Panc1 (cell line): Measurements from ENCODE around the gene SZT2. TPM values are rescaled to one million over a fixed set of nuclear protein-coding genes. Genes with fewer than 3 reads are reported as not detected.

Source experiments
- ATAC-seq: fragments of 200-7000 bp; cut with Tn5 transposase; 2 replicates; pipeline ENCODE4 v1.9.1; 2020; ENCODE audit warnings: mild to moderate bottlenecking, moderate library complexity
- BruUV-seq: library from RNA; stranded (reverse); fragments of 400-500 nt; replicated peaks from 2 replicates; lab custom pipeline; 2021; lab: Mats Ljungman, UMichigan
- CTCF ChIA-PET: fragments of 300-600 bp; sonication (Branson Sonifier 250); formaldehyde crosslinking; loops from one replicate; lab custom pipeline; 2022; ENCODE audit warnings: antibody characterized with exemption; lab: Charles Lee
- POLR2A ChIA-PET: fragments of 300-600 bp; sonication (Branson Sonifier 250); formaldehyde crosslinking; loops from one replicate; lab custom pipeline; 2022; ENCODE audit warnings: antibody characterized with exemption; lab: Charles Lee
- DNase-seq: peaks from one replicate; pipeline ENCODE4 v3.0.0-alpha.2; 2010; ENCODE audit warnings: low read depth, low spot score
- H3K27ac ChIP-seq: 2 replicates; pipeline ENCODE4 v1.5.1; 2011; ENCODE audit warnings: mild to moderate bottlenecking, low read length, inconsistent platforms
- H3K27me3 ChIP-seq: fragments of 200-500 bp; sonication (Bioruptor generic); 2 replicates; pipeline ENCODE4 v1.6.0; 2014; ENCODE audit warnings: low read length, inconsistent platforms; ENCODE audit not compliant: control insufficient read depth, insufficient read depth
- H3K36me3 ChIP-seq: fragments of 200-500 bp; sonication (Bioruptor generic); 2 replicates; pipeline ENCODE4 v1.5.1; 2014; ENCODE audit warnings: inconsistent platforms, mild to moderate bottlenecking, low read length, moderate library complexity; ENCODE audit not compliant: control insufficient read depth, insufficient read depth
- H3K4me1 ChIP-seq: 2 replicates; pipeline ENCODE4 v1.5.1; 2011; ENCODE audit warnings: inconsistent platforms, mild to moderate bottlenecking, low read length, moderate library complexity; ENCODE audit not compliant: control insufficient read depth, insufficient read depth
- H3K4me3 ChIP-seq, 2 experiments: 2 replicates each; pipeline ENCODE4 v1.5.1; 2011 to 2012; ENCODE audit warnings: low read depth in 2 of 2, low read length in 2 of 2, mild to moderate bottlenecking in 2 of 2, inconsistent platforms in 1 of 2, moderate library complexity in 1 of 2
- H3K9me3 ChIP-seq: fragments of 200-500 bp; sonication (Bioruptor generic); 2 replicates; pipeline ENCODE4 v1.5.1; 2014; ENCODE audit warnings: low read depth, mild to moderate bottlenecking, inconsistent platforms, low read length, moderate library complexity; ENCODE audit not compliant: control insufficient read depth, insufficient read depth
- POLR2AphosphoS5 ChIP-seq: IDR thresholded peaks from 2 replicates; pipeline ENCODE4 v1.6.1; 2012; ENCODE audit warnings: mild to moderate bottlenecking, low read depth, low read length, moderate library complexity
- SIN3A ChIP-seq: IDR thresholded peaks from 2 replicates; pipeline ENCODE4 v1.6.1; 2012; ENCODE audit warnings: low read depth, mild to moderate bottlenecking, low read length, moderate library complexity, borderline replicate concordance; ENCODE audit not compliant: insufficient read depth
- TCF7L2 ChIP-seq: IDR thresholded peaks from 2 replicates; pipeline ENCODE4 v1.6.1; 2011; ENCODE audit warnings: mild to moderate bottlenecking, low read depth, low read length, inconsistent platforms
- in situ Hi-C: cut with HindIII; loops from 2 replicates; pipeline ENCODE4 v1.10.0; 2016; ENCODE audit warnings: low sequenced_read_pairs, low pct_unique_long_range_greater_than_20kb
- intact Hi-C: fragments of 100-400 bp; cut with micrococcal nuclease; formaldehyde crosslinking; loops from one replicate; pipeline ENCODE4 v1.10.0; 2022; ENCODE audit not compliant: unreplicated experiment
- total RNA-seq: library from RNA; stranded (reverse); gene quantifications from one replicate; pipeline ENCODE4 v1.2.1, GENCODE V29; 2021; ENCODE audit not compliant: unreplicated experiment
- TF ChIP-seq, protein P1 (sequence below): fragments of 450-650 bp; IDR thresholded peaks from 2 replicates; pipeline ENCODE4 v1.5.1; 2017; ENCODE audit warnings: mild to moderate bottlenecking
- TF ChIP-seq, protein P2 (sequence below), 2 experiments: IDR thresholded peaks; 2 replicates each; pipeline ENCODE4 v1.6.1; 2011 to 2012; ENCODE audit warnings: low read depth in 2 of 2, control low read depth in 1 of 2, low read length in 1 of 2, mild to moderate bottlenecking in 1 of 2, moderate library complexity in 1 of 2; ENCODE audit not compliant: insufficient read depth in 1 of 2

SZT2 gene
- total RNA-seq, 1 experiment from 2014 or later: 40.2 TPM

DNA sequence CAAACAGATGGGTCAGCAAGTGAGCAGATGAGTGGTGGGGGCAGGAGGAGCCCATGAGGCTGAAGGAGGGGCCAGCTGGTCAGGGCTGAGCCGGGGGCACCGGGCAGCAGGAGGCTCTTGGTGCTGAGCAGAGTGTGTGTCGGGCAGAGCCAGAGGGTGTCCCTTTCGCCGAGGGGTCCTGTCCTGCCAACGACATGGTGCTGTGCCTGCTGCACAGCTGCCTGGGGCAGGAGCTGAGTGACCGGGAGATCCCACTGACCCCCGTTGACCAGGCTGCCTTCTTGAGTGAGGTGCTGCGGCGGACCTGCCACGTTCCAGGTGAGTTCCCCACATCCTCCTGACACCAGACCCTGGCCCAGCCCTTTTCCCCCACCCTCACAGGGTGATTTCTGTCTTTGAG is 36.5 kb downstream of the SZT2 start:
- no TSS peak for BruUV-seq
- in situ Hi-C loops (no loop called here), intact Hi-C loops (no loop called here)
- no peak overlapping the region for H3K27ac ChIP-seq
- no peak for ATAC-seq
- CTCF ChIA-PET: no interaction called here
- H3K9me3 ChIP-seq: no peaks in the 10 kb centered on the region
- TF ChIP-seq, protein P1, sequence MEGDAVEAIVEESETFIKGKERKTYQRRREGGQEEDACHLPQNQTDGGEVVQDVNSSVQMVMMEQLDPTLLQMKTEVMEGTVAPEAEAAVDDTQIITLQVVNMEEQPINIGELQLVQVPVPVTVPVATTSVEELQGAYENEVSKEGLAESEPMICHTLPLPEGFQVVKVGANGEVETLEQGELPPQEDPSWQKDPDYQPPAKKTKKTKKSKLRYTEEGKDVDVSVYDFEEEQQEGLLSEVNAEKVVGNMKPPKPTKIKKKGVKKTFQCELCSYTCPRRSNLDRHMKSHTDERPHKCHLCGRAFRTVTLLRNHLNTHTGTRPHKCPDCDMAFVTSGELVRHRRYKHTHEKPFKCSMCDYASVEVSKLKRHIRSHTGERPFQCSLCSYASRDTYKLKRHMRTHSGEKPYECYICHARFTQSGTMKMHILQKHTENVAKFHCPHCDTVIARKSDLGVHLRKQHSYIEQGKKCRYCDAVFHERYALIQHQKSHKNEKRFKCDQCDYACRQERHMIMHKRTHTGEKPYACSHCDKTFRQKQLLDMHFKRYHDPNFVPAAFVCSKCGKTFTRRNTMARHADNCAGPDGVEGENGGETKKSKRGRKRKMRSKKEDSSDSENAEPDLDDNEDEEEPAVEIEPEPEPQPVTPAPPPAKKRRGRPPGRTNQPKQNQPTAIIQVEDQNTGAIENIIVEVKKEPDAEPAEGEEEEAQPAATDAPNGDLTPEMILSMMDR: no peak
- no peak for TF ChIP-seq TCF7L2
- TF ChIP-seq POLR2AphosphoS5: no peak
- TF ChIP-seq SIN3A: no peak
- TF ChIP-seq, protein P2, sequence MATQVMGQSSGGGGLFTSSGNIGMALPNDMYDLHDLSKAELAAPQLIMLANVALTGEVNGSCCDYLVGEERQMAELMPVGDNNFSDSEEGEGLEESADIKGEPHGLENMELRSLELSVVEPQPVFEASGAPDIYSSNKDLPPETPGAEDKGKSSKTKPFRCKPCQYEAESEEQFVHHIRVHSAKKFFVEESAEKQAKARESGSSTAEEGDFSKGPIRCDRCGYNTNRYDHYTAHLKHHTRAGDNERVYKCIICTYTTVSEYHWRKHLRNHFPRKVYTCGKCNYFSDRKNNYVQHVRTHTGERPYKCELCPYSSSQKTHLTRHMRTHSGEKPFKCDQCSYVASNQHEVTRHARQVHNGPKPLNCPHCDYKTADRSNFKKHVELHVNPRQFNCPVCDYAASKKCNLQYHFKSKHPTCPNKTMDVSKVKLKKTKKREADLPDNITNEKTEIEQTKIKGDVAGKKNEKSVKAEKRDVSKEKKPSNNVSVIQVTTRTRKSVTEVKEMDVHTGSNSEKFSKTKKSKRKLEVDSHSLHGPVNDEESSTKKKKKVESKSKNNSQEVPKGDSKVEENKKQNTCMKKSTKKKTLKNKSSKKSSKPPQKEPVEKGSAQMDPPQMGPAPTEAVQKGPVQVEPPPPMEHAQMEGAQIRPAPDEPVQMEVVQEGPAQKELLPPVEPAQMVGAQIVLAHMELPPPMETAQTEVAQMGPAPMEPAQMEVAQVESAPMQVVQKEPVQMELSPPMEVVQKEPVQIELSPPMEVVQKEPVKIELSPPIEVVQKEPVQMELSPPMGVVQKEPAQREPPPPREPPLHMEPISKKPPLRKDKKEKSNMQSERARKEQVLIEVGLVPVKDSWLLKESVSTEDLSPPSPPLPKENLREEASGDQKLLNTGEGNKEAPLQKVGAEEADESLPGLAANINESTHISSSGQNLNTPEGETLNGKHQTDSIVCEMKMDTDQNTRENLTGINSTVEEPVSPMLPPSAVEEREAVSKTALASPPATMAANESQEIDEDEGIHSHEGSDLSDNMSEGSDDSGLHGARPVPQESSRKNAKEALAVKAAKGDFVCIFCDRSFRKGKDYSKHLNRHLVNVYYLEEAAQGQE (IDR thresholded peaks at IDR 0.05; ENCODE audit: insufficient read depth in 1 of 2, low read depth in 2 of 2, low read length in 1 of 2): no peak
- H3K27me3 ChIP-seq: no peaks in the 10 kb centered on the region
- no peak for DNase-seq
- no peaks in the 10 kb centered on the region for H3K4me1 ChIP-seq
- POLR2A ChIA-PET: no interaction called here
- no peak overlapping the region for H3K4me3 ChIP-seq
- no peaks in the 10 kb centered on the region; the same call in 1 of the 2 replicates for H3K36me3 ChIP-seq

DNA sequence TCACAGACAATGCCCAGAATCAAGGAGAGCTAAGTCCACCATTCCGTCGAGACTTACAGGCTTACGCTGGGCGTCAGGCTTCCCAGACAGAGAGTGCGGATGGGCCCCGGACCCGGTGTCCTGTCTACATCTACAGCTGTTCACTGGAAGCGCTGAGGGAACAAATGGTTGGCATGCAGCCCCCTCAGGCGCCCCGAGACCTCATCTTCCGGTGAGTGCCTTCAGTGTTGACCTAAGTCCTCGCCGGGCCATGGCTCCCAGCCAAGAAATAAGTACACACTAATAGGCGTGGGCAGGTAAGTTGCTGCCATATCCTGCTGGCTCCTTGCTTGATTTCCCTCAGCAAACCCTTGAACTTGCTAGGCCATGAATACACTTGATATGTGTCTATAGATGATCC is 37.8 kb downstream of the SZT2 start:
- no peak overlapping the region for H3K27ac ChIP-seq
- ATAC-seq (no peak), DNase-seq (no peak)
- in situ Hi-C loops: no loop called here
- TF ChIP-seq, protein P1: no peak
- no peak for TF ChIP-seq TCF7L2
- no peak for TF ChIP-seq SIN3A
- no peak for TF ChIP-seq POLR2AphosphoS5
- TF ChIP-seq, protein P2 (IDR thresholded peaks at IDR 0.05; ENCODE audit: insufficient read depth in 1 of 2, low read depth in 2 of 2, low read length in 1 of 2): no peak
- H3K36me3 ChIP-seq: no peaks in the 10 kb centered on the region; the same call in 1 of the 2 replicates
- no peaks in the 10 kb centered on the region for H3K27me3 ChIP-seq
- no TSS peak for BruUV-seq
- intact Hi-C loops: no loop called here
- H3K9me3 ChIP-seq: no peaks in the 10 kb centered on the region
- no peaks in the 10 kb centered on the region for H3K4me1 ChIP-seq
- ChIA-PET POLR2A (no interaction called here), CTCF (no interaction called here)
- no peak overlapping the region for H3K4me3 ChIP-seq
